ENCODE data around the gene RPL5.

DNA sequence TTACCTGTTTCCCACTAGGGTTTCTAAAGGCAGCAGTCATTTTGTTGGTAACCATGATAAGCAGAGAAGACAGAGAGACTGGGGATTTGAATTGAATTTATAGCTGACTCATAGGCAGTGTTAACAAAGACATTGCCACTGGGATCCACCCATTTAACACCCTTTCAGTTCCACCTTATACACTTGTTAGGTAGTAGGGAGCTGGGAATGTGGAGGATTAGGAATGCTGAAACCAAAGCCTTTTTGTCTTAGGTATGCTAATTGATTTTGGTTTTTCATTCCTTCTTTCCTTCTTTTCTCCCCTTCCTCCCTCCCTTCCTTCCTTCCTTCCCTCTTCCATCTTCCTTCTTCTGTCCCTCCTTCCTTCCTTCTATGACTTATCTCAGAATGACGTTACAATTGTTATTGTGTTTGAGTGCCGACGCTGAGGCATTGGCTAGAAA lies 39.5 kb upstream of the RPL5 start:
- TF ChIP-seq EZH2 (IDR thresholded peaks at IDR 0.05; ENCODE audit: low read length, missing control alignments): no peak
- TF ChIP-seq, protein P1, sequence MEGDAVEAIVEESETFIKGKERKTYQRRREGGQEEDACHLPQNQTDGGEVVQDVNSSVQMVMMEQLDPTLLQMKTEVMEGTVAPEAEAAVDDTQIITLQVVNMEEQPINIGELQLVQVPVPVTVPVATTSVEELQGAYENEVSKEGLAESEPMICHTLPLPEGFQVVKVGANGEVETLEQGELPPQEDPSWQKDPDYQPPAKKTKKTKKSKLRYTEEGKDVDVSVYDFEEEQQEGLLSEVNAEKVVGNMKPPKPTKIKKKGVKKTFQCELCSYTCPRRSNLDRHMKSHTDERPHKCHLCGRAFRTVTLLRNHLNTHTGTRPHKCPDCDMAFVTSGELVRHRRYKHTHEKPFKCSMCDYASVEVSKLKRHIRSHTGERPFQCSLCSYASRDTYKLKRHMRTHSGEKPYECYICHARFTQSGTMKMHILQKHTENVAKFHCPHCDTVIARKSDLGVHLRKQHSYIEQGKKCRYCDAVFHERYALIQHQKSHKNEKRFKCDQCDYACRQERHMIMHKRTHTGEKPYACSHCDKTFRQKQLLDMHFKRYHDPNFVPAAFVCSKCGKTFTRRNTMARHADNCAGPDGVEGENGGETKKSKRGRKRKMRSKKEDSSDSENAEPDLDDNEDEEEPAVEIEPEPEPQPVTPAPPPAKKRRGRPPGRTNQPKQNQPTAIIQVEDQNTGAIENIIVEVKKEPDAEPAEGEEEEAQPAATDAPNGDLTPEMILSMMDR (conservative IDR thresholded peaks at IDR 0.05 in 1 of 2, IDR thresholded peaks at IDR 0.05 in 1 of 2; ENCODE audit: low read depth in 1 of 2, low read length in 2 of 2): no peak

Measured in fibroblast of lung (primary cell).